Neural progenitor cell (in vitro differentiated cells): ENCODE results near the gene KIF4A. TPM values are rescaled to one million over a fixed set of nuclear protein-coding genes. Genes with fewer than 3 reads are reported as not detected.
"Not testable (repeated sequence)": the region's sequence is repeated elsewhere in the genome, so short reads cannot be mapped to it uniquely, and the experiment has no call there.

Source experiments
- DNase-seq: peaks from one replicate; pipeline ENCODE4 v3.0.0-alpha.2; 2016; ENCODE audit warnings: low spot score
- H2AFZ ChIP-seq: fragments of 200-600 bp; sonication (generic); replicated peaks from 2 replicates; pipeline ENCODE4 v1.6.1; 2016; ENCODE audit warnings: antibody characterized with exemption
- H3F3A ChIP-seq: fragments of 200-600 bp; sonication (generic); 2 replicates; pipeline ENCODE4 v1.6.1; 2016; ENCODE audit warnings: antibody characterized with exemption, low read depth
- H3K27ac ChIP-seq: fragments of 200-600 bp; sonication (generic); 2 replicates; pipeline ENCODE4 v1.5.1; 2016; ENCODE audit warnings: mild to moderate bottlenecking
- H3K27me3 ChIP-seq: fragments of 200-600 bp; sonication (generic); 2 replicates; pipeline ENCODE4 v1.6.1; 2016; ENCODE audit warnings: mild to moderate bottlenecking, moderate library complexity
- H3K36me3 ChIP-seq: fragments of 200-600 bp; sonication (generic); 2 replicates; pipeline ENCODE4 v1.5.1; 2016
- H3K4me1 ChIP-seq: fragments of 200-600 bp; sonication (generic); 2 replicates; pipeline ENCODE4 v1.6.1; 2016; ENCODE audit warnings: mixed run types
- H3K4me2 ChIP-seq: fragments of 200-600 bp; sonication (generic); 2 replicates; pipeline ENCODE4 v1.6.1; 2016
- H3K4me3 ChIP-seq: fragments of 200-600 bp; sonication (generic); 2 replicates; pipeline ENCODE4 v1.5.1; 2016
- H3K79me2 ChIP-seq: fragments of 200-600 bp; sonication (generic); 2 replicates; pipeline ENCODE4 v1.6.1; 2016; ENCODE audit warnings: low read depth
- H3K9ac ChIP-seq: fragments of 200-600 bp; sonication (generic); 2 replicates; pipeline ENCODE4 v1.6.1; 2016
- H3K9me3 ChIP-seq: fragments of 200-600 bp; sonication (generic); 2 replicates; pipeline ENCODE4 v1.5.1; 2016; ENCODE audit warnings: low read depth
- H4K20me1 ChIP-seq: fragments of 200-600 bp; sonication (generic); 2 replicates; pipeline ENCODE4 v1.6.1; 2016; ENCODE audit warnings: low read depth
- H3K27ac Mint-ChIP-seq: 3 replicates; pipeline ENCODE4 v1.8.0; 2021; ENCODE audit warnings: mixed read lengths
- H3K27me3 Mint-ChIP-seq: 2 replicates; pipeline ENCODE4 v1.8.0; 2022; ENCODE audit warnings: low read depth, mild to moderate bottlenecking, inconsistent platforms, moderate library complexity, mixed read lengths; ENCODE audit not compliant: insufficient read depth
- H3K36me3 Mint-ChIP-seq: 3 replicates; pipeline ENCODE4 v1.8.0; 2021; ENCODE audit warnings: mixed read lengths
- H3K4me1 Mint-ChIP-seq: 3 replicates; pipeline ENCODE4 v1.8.0; 2021; ENCODE audit warnings: mixed read lengths
- H3K4me3 Mint-ChIP-seq: 3 replicates; pipeline ENCODE4 v1.8.0; 2021; ENCODE audit warnings: mild to moderate bottlenecking, moderate library complexity, mixed read lengths
- H3K9me3 Mint-ChIP-seq: 3 replicates; pipeline ENCODE4 v1.8.0; 2020; ENCODE audit warnings: mixed read lengths
- CTCF ChIP-seq: fragments of 200-600 bp; sonication (generic); IDR thresholded peaks from 2 replicates; pipeline ENCODE4 v1.5.1; 2017; ENCODE audit warnings: antibody characterized with exemption, mild to moderate bottlenecking
- EZH2 ChIP-seq: fragments of 200-600 bp; sonication (generic); IDR thresholded peaks from 2 replicates; pipeline ENCODE4 v1.6.1; 2017; ENCODE audit warnings: antibody characterized with exemption, mild to moderate bottlenecking, moderate library complexity
- EZH2phosphoT487 ChIP-seq: fragments of 200-600 bp; sonication (generic); IDR thresholded peaks from 2 replicates; pipeline ENCODE4 v1.6.1; 2017; ENCODE audit warnings: antibody characterized with exemption
- total RNA-seq: library from RNA; depleted of rRNA; stranded (reverse); fragments of >200 nt; gene quantifications from 2 replicates; pipeline ENCODE4 v1.2.3, GENCODE V29; 2015; ENCODE audit warnings: low replicate concordance

Gene KIF4A, protein sequence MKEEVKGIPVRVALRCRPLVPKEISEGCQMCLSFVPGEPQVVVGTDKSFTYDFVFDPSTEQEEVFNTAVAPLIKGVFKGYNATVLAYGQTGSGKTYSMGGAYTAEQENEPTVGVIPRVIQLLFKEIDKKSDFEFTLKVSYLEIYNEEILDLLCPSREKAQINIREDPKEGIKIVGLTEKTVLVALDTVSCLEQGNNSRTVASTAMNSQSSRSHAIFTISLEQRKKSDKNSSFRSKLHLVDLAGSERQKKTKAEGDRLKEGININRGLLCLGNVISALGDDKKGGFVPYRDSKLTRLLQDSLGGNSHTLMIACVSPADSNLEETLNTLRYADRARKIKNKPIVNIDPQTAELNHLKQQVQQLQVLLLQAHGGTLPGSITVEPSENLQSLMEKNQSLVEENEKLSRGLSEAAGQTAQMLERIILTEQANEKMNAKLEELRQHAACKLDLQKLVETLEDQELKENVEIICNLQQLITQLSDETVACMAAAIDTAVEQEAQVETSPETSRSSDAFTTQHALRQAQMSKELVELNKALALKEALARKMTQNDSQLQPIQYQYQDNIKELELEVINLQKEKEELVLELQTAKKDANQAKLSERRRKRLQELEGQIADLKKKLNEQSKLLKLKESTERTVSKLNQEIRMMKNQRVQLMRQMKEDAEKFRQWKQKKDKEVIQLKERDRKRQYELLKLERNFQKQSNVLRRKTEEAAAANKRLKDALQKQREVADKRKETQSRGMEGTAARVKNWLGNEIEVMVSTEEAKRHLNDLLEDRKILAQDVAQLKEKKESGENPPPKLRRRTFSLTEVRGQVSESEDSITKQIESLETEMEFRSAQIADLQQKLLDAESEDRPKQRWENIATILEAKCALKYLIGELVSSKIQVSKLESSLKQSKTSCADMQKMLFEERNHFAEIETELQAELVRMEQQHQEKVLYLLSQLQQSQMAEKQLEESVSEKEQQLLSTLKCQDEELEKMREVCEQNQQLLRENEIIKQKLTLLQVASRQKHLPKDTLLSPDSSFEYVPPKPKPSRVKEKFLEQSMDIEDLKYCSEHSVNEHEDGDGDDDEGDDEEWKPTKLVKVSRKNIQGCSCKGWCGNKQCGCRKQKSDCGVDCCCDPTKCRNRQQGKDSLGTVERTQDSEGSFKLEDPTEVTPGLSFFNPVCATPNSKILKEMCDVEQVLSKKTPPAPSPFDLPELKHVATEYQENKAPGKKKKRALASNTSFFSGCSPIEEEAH
- 63.6 and 77.6 TPM in 2 replicates for total RNA-seq

GRCh38 chrX:70289793-70290770, at the start of gene KIF4A, which contains the start of gene PDZD11:
KIF4A (plus strand) TSS chrX:70290104; CDS start chrX:70290459, 355 bp downstream.
PDZD11 (minus strand) TSS chrX:70289927; CDS start chrX:70289341, 586 bp downstream.
- peak within 1 kb of the TSS; percentile 49 for H3K9ac ChIP-seq
- peaks cover 2% of the 10 kb centered on the region for H3K9me3 Mint-ChIP-seq
- H3K27ac ChIP-seq = no peak within 1 kb of the TSS
- no peaks in the 10 kb centered on the region for H3K36me3 ChIP-seq
- H3K4me1 Mint-ChIP-seq = peaks cover 21% of the 10 kb centered on the region
- H3K27me3 ChIP-seq = no peaks in the 10 kb centered on the region
- H3K4me2 ChIP-seq = peak within 1 kb of the TSS; percentile 92
- peak within 1 kb of the TSS; percentile 90 for H3K27ac Mint-ChIP-seq
- H3K36me3 Mint-ChIP-seq = peaks cover 2% of the 10 kb centered on the region
- no peaks in the 10 kb centered on the region for H3K4me1 ChIP-seq
- DNase-seq = peak; percentile 88
- no peaks in the 10 kb centered on the region for H4K20me1 ChIP-seq
- H2AFZ ChIP-seq = peak within 1 kb of the TSS; percentile 93
- H3F3A ChIP-seq = no peaks in the 10 kb centered on the region
- H3K4me3 Mint-ChIP-seq = peak within 1 kb of the TSS; percentile 97
- peak within 1 kb of the TSS; percentile 84 for H3K4me3 ChIP-seq
- peaks cover 2% of the 10 kb centered on the region for H3K27me3 Mint-ChIP-seq
- H3K79me2 ChIP-seq = peaks cover 52% of the 10 kb centered on the region
- H3K9me3 ChIP-seq = no peaks in the 10 kb centered on the region
- no peak for TF ChIP-seq EZH2

DNA sequence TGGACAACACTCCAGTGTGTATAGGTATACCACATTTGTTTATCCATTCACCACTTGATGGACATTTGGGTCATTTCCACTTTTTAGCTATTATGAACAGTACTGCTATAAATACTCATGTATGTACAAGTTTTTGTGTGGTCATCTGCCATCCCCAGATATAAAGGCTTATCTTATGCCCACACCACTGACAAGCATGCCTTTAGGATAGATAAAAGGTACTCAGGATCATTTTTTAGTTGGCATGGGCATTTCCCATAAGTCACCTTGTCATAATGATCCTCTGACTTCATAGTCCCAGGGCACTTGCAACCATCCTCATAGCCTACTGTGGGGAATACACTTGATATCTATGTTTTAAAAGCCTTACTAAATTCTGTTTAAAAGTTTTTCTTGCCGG, 49.2 kb upstream of the KIF4A start:
- no peak overlapping the region for H3K4me3 ChIP-seq
- no peaks in the 10 kb centered on the region for H3F3A ChIP-seq
- H3K27me3 ChIP-seq = no peaks in the 10 kb centered on the region
- no peaks in the 10 kb centered on the region for H3K4me1 ChIP-seq
- DNase-seq = no peak
- H3K4me2 ChIP-seq = no peak overlapping the region
- Mint-ChIP-seq H3K27ac (no peak overlapping the region), H3K4me1 (no peaks in the 10 kb centered on the region), H3K36me3 (no peaks in the 10 kb centered on the region), H3K9me3 (peaks cover 4% of the 10 kb centered on the region), H3K27me3 (peaks cover 6% of the 10 kb centered on the region), H3K4me3 (no peak overlapping the region)
- H3K9me3 ChIP-seq = no peaks in the 10 kb centered on the region
- TF ChIP-seq EZH2phosphoT487 = no peak
- no peak for TF ChIP-seq EZH2
- no peak for TF ChIP-seq CTCF
- no peaks in the 10 kb centered on the region for H4K20me1 ChIP-seq
- no peak overlapping the region for H3K9ac ChIP-seq
- no peak overlapping the region for H3K27ac ChIP-seq
- no peaks in the 10 kb centered on the region for H3K79me2 ChIP-seq
- H3K36me3 ChIP-seq = no peaks in the 10 kb centered on the region
- H2AFZ ChIP-seq = no peak overlapping the region

DNA sequence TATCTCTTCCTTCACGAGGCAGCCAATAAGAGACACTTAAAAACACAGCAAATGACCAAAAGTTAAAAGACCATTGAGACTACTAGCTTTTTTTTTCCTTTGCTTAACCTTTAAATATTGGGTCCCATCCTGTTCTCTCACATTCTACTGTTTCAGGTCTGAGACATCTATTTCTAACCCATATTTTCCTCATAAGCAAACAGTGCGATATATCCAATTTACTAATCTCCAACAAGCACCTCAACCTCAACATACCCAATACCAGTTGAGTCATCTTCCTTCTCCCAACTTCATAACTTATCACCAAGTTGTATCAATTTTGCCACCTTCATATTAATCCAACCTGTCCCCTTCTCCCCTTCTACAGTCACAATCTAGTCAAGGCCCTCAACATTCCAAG, 48.4 kb upstream of the KIF4A start:
- no peak overlapping the region for H3K27ac ChIP-seq
- H3K9ac ChIP-seq = no peak overlapping the region
- H3K4me3 ChIP-seq = no peak overlapping the region
- peaks cover 4% of the 10 kb centered on the region for H3K9me3 Mint-ChIP-seq
- H3K79me2 ChIP-seq = no peaks in the 10 kb centered on the region
- peaks cover 6% of the 10 kb centered on the region for H3K27me3 Mint-ChIP-seq
- H3K27ac Mint-ChIP-seq = no peak overlapping the region
- H4K20me1 ChIP-seq = no peaks in the 10 kb centered on the region
- no peaks in the 10 kb centered on the region for H3K9me3 ChIP-seq
- no peak overlapping the region for H2AFZ ChIP-seq
- H3K36me3 Mint-ChIP-seq = no peaks in the 10 kb centered on the region
- no peaks in the 10 kb centered on the region for H3K36me3 ChIP-seq
- no peaks in the 10 kb centered on the region for H3K4me1 ChIP-seq
- no peak overlapping the region for H3K4me2 ChIP-seq
- no peaks in the 10 kb centered on the region for H3F3A ChIP-seq
- H3K27me3 ChIP-seq = no peaks in the 10 kb centered on the region
- no peak for DNase-seq
- TF ChIP-seq EZH2 = no peak
- H3K4me1 Mint-ChIP-seq = no peaks in the 10 kb centered on the region
- H3K4me3 Mint-ChIP-seq = no peak overlapping the region

GRCh38 chrX:70243601-70244000, 46.3 kb upstream of the KIF4A start:
- not testable (repeated sequence) for H4K20me1 ChIP-seq, H3K36me3 Mint-ChIP-seq, H3K4me1 Mint-ChIP-seq, H3K36me3 ChIP-seq, H3K79me2 ChIP-seq, H3K9me3 ChIP-seq, H3K9me3 Mint-ChIP-seq, H3K4me3 ChIP-seq, H2AFZ ChIP-seq, H3K4me1 ChIP-seq, H3K4me3 Mint-ChIP-seq, DNase-seq, H3K27me3 ChIP-seq, H3K4me2 ChIP-seq, H3K9ac ChIP-seq, H3F3A ChIP-seq, H3K27me3 Mint-ChIP-seq, H3K27ac Mint-ChIP-seq, H3K27ac ChIP-seq
